ENCODE results near the gene TMEM60. TPM values are rescaled to one million over a fixed set of nuclear protein-coding genes. Genes with fewer than 3 reads are reported as not detected.

The TMEM60 gene
- total and polyA plus RNA-seq, 2 of the 13 experiments (the other 11 are each of a cell fraction or from before 2014, with no cell fraction given): 25.6 to 27.7 TPM

GRCh38 chr7:77797734-77798393 lies 370 bp downstream of the TMEM60 start:
- H3K9me3 ChIP-seq (ENCODE audit: low read length): no peaks in the 10 kb centered on the region
- ChIA-PET POLR2A (interaction anchor here (0.9 to 1.6 kb wide), 2 partner anchors 14 to 102 kb away, joined by 3 to 4 read pairs; partner anchors contain the start of gene RSBN1L), CTCF (ENCODE audit: low intra/inter-chr PET ratio, low total read pairs) (no interaction called here)
- intact Hi-C loops (cut with micrococcal nuclease; ENCODE audit: unreplicated experiment) (no loop called here), in situ Hi-C loops (cut with HindIII; ENCODE audit: extremely low pct_ligation_motif_present, low pct_unique_long_range_greater_than_20kb) (no loop called here)
- peaks cover 37% of the 10 kb centered on the region for H3K79me2 ChIP-seq (ENCODE audit: insufficient read depth, low read length)
- no peak for DNase-seq (ENCODE audit: low spot score)
- peak; percentile 59 for ATAC-seq
- TSS peak; percentile 88 for BruUV-seq (replicated peaks)
- no peak for FAIRE-seq
- peaks cover 37% of the 10 kb centered on the region for H3K4me1 ChIP-seq (ENCODE audit: insufficient read depth, low read length)
- H2AFZ ChIP-seq (ENCODE audit: low read length): no peak overlapping the region
- H3K4me2 ChIP-seq (ENCODE audit: low read depth, low read length): peak overlapping the region; percentile 89
- H3K27me3 ChIP-seq (ENCODE audit: control insufficient read depth in 1 of 2, insufficient read depth in 2 of 2, low read length in 2 of 2): no peaks in the 10 kb centered on the region; a peak in 1 of 5 replicates
- peak overlapping the region; percentile 78 to 98 (median 90) for H3K4me3 ChIP-seq (replicated peaks in 1 of 3; ENCODE audit: insufficient read depth in 1 of 3, low read depth in 2 of 3, low read length in 3 of 3)
- WGBS (ENCODE audit: low lambda C conversion rate): 0% methylated on average over 13 of the region's 35 CpGs
- peaks cover 0 to 6% of the 10 kb centered on the region in 2 experiments; a peak in 3 of 5 replicates for H3K36me3 ChIP-seq (replicated peaks in 1 of 2; ENCODE audit: control insufficient read depth in 1 of 2, insufficient read depth in 2 of 2, low read length in 2 of 2)
- H3K9ac ChIP-seq (ENCODE audit: insufficient read depth, low read depth, low read length): peak overlapping the region; percentile 88
- H4K20me1 ChIP-seq (ENCODE audit: insufficient read depth, low read length): no peaks in the 10 kb centered on the region; the same call in 1 of the 2 replicates
- H3K27ac ChIP-seq (ENCODE audit: extremely low read length, insufficient read depth, low read length): peak overlapping the region; percentile 78
- TF ChIP-seq BHLHE40 (IDR thresholded peaks at IDR 0.05; ENCODE audit: low read length) (no peak), ETV6 (CRISPR knock-in tag; conservative IDR thresholded peaks at IDR 0.05) (no peak), LCORL (IDR thresholded peaks at IDR 0.05) (no peak), LCORL (CRISPR knock-in tag; IDR thresholded peaks at IDR 0.05) (no peak; the same call in 1 of the 2 replicates), ZBTB3 (CRISPR knock-in tag; IDR thresholded peaks at IDR 0.05; ENCODE audit: borderline replicate concordance, low read depth) (no peak), TP53 (CRISPR knock-in tag; conservative IDR thresholded peaks at IDR 0.05) (no peak), EZH2 (conservative IDR thresholded peaks at IDR 0.05; ENCODE audit: low read depth, low read length) (no peak), RAD21 (CRISPR knock-in tag; IDR thresholded peaks at IDR 0.05) (peak; percentile 32; the same call in 1 of the 2 replicates), ZMAT5 (CRISPR knock-in tag; IDR thresholded peaks at IDR 0.05; ENCODE audit: borderline replicate concordance, low read depth) (no peak), PBX3 (CRISPR knock-in tag; IDR thresholded peaks at IDR 0.05; ENCODE audit: borderline replicate concordance) (no peak), ASH2L (IDR thresholded peaks at IDR 0.05; ENCODE audit: insufficient read length, low read depth, low read length) (peak; percentile 80), PHF21A (CRISPR knock-in tag; IDR thresholded peaks at IDR 0.05) (0 out of 2 replicates have a peak, but pooled peaks have one; percentile 14), MTF2 (CRISPR knock-in tag; IDR thresholded peaks at IDR 0.05; ENCODE audit: borderline replicate concordance) (no peak), ZNF704 (CRISPR knock-in tag; IDR thresholded peaks at IDR 0.05; ENCODE audit: borderline replicate concordance) (0 out of 2 replicates have a peak, but pooled peaks have one; percentile 27), ZNF143 (CRISPR knock-in tag; IDR thresholded peaks at IDR 0.05) (no peak), EEA1 (CRISPR knock-in tag; IDR thresholded peaks at IDR 0.05; ENCODE audit: borderline replicate concordance) (0 out of 2 replicates have a peak, but pooled peaks have one; percentile 54), PHB2 (IDR thresholded peaks at IDR 0.05; ENCODE audit: partially characterized antibody) (no peak), PPARG (CRISPR knock-in tag; conservative IDR thresholded peaks at IDR 0.05) (no peak), ZNF451 (CRISPR knock-in tag; IDR thresholded peaks at IDR 0.05) (no peak), MYPOP (CRISPR knock-in tag; IDR thresholded peaks at IDR 0.05) (no peak), ZIK1 (CRISPR knock-in tag; IDR thresholded peaks at IDR 0.05; ENCODE audit: borderline replicate concordance, low read depth) (no peak)

Measured in HepG2 (cell line).